HG03521 (cell line): ENCODE results near the gene POU2F1.

Experiments
- ATAC-seq: cut with Tn5 transposase; IDR thresholded peaks from one replicate; pipeline ENCODE4 v1.9.1; 2021; ENCODE audit warnings: mild to moderate bottlenecking, moderate library complexity; ENCODE audit not compliant: unreplicated experiment

The POU2F1 gene

GRCh38 chr1:167412920-167413319 lies 192.2 kb downstream of the POU2F1 start:
- ATAC-seq: no peak

- ATAC-seq: no peak
These were observed 192.6 kb downstream of the POU2F1 start for GRCh38 chr1:167413328-167413727.

GRCh38 chr1:167416506-167416905 lies 195.8 kb downstream of the POU2F1 start:
- no peak for ATAC-seq

GRCh38 chr1:167418391-167418790 lies 197.7 kb downstream of the POU2F1 start:
- no peak for ATAC-seq

GRCh38 chr1:167419245-167419644 lies 198.6 kb downstream of the POU2F1 start:
- ATAC-seq: no peak

GRCh38 chr1:167420510-167420909 lies 199.8 kb downstream of the POU2F1 start:
- ATAC-seq: no peak

- ATAC-seq: no peak
These were observed 203.3 kb downstream of the POU2F1 start for GRCh38 chr1:167423684-167424619.

GRCh38 chr1:167425482-167425881 lies 204.8 kb downstream of the POU2F1 start:
- no peak for ATAC-seq

- ATAC-seq: no peak
These were observed 206.0 kb downstream of the POU2F1 start for GRCh38 chr1:167426716-167427115.

GRCh38 chr1:167427848-167428247 lies 207.2 kb downstream of the POU2F1 start:
- no peak for ATAC-seq

- no peak for ATAC-seq
These were observed 207.7 kb downstream of the POU2F1 start for GRCh38 chr1:167428395-167428794.

GRCh38 chr1:167429612-167430011 lies 208.9 kb downstream of the POU2F1 start:
- no peak for ATAC-seq

GRCh38 chr1:167430134-167430848 lies 209.6 kb downstream of the POU2F1 start:
- ATAC-seq: no peak

- no peak for ATAC-seq
These were observed 210.2 kb downstream of the POU2F1 start for GRCh38 chr1:167430849-167431242.

- ATAC-seq: no peak
These were observed 210.7 kb downstream of the POU2F1 start for GRCh38 chr1:167431261-167431908.

GRCh38 chr1:167431909-167432650 lies 211.4 kb downstream of the POU2F1 start:
- ATAC-seq: no peak

GRCh38 chr1:167432780-167433179 lies 212.1 kb downstream of the POU2F1 start:
- ATAC-seq: no peak

- ATAC-seq: no peak
These were observed 213.2 kb downstream of the POU2F1 start for GRCh38 chr1:167433884-167434283.

- no peak for ATAC-seq
These were observed 213.6 kb downstream of the POU2F1 start for GRCh38 chr1:167434306-167434705.

GRCh38 chr1:167435484-167435883 lies 214.8 kb downstream of the POU2F1 start:
- no peak for ATAC-seq
